Measurements from ENCODE around the gene ADAMTSL3.

DNA sequence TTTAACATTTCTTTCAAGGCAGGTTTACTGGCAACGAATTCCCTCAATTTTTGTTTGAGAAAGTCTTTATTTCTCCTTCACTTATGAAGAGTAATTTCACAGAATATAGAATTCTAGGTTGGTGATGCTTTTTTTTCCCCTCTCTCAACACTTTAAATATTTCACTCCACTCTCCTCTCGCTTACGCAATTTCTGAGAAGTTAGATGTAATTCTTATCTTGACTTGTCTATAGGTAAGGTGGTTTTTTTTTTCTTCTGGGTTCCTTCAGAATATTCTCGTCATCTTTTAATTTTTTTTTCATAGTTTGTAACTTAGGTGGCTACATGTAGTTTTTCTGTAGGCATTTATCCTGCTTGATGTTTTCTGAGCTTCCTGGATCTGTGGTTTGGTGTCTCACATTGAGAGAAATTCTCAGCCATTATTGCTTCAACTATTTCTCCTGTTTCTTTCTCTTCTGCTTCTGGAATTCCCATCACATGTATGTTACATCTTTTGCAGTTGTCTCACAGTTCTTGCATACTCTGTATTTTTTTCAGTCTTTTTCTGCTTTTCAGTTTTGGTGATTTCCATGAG, 392.2 kb downstream of the ADAMTSL3 start:
- TF ChIP-seq CTCF (IDR thresholded peaks at IDR 0.05; ENCODE audit: low read depth, low read length, missing input control) = no peak
- no peak for TF ChIP-seq YY1 (IDR thresholded peaks at IDR 0.05)
- no peak for TF ChIP-seq RAD21 (IDR thresholded peaks at IDR 0.05)
- no peak for TF ChIP-seq ZBTB33 (IDR thresholded peaks at IDR 0.05)
- TF ChIP-seq, protein P1, sequence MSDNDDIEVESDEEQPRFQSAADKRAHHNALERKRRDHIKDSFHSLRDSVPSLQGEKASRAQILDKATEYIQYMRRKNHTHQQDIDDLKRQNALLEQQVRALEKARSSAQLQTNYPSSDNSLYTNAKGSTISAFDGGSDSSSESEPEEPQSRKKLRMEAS (IDR thresholded peaks at IDR 0.05) = no peak
- no peak for TF ChIP-seq TAF1 (conservative IDR thresholded peaks at IDR 0.05)
- TF ChIP-seq, protein P2, sequence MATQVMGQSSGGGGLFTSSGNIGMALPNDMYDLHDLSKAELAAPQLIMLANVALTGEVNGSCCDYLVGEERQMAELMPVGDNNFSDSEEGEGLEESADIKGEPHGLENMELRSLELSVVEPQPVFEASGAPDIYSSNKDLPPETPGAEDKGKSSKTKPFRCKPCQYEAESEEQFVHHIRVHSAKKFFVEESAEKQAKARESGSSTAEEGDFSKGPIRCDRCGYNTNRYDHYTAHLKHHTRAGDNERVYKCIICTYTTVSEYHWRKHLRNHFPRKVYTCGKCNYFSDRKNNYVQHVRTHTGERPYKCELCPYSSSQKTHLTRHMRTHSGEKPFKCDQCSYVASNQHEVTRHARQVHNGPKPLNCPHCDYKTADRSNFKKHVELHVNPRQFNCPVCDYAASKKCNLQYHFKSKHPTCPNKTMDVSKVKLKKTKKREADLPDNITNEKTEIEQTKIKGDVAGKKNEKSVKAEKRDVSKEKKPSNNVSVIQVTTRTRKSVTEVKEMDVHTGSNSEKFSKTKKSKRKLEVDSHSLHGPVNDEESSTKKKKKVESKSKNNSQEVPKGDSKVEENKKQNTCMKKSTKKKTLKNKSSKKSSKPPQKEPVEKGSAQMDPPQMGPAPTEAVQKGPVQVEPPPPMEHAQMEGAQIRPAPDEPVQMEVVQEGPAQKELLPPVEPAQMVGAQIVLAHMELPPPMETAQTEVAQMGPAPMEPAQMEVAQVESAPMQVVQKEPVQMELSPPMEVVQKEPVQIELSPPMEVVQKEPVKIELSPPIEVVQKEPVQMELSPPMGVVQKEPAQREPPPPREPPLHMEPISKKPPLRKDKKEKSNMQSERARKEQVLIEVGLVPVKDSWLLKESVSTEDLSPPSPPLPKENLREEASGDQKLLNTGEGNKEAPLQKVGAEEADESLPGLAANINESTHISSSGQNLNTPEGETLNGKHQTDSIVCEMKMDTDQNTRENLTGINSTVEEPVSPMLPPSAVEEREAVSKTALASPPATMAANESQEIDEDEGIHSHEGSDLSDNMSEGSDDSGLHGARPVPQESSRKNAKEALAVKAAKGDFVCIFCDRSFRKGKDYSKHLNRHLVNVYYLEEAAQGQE (IDR thresholded peaks at IDR 0.05) = no peak
- no peak for TF ChIP-seq SP1 (IDR thresholded peaks at IDR 0.05)
- TF ChIP-seq HNF4G (IDR thresholded peaks at IDR 0.05) = no peak
- TF ChIP-seq EGR1 (IDR thresholded peaks at IDR 0.05; ENCODE audit: low read depth in 2 of 2) = no peak
- no peak for TF ChIP-seq JUND (IDR thresholded peaks at IDR 0.05)
- TF ChIP-seq ATF3 (IDR thresholded peaks at IDR 0.05) = no peak
- TF ChIP-seq RXRA (IDR thresholded peaks at IDR 0.05) = no peak
